ES-I3 (cell line): ENCODE measurements around the gene OMP.

ENCODE experiments used
- H3K36me3 ChIP-seq: 2 replicates; pipeline ENCODE4 v1.6.1; 2013; ENCODE audit warnings: mild to moderate bottlenecking, low read length, control low read depth, moderate library complexity; ENCODE audit not compliant: insufficient read depth
- H3K4me1 ChIP-seq: 2 replicates; pipeline ENCODE4 v1.6.1; 2013; ENCODE audit warnings: mild to moderate bottlenecking, control low read depth, low read length; ENCODE audit not compliant: insufficient read depth
- H3K9ac ChIP-seq: 2 replicates; pipeline ENCODE4 v1.6.1; 2013; ENCODE audit warnings: low read depth, mild to moderate bottlenecking, low read length, moderate library complexity
- H3K9me3 ChIP-seq: 2 replicates; pipeline ENCODE4 v1.6.1; 2013; ENCODE audit warnings: mild to moderate bottlenecking, low read length, moderate library complexity; ENCODE audit not compliant: control insufficient read depth, insufficient read depth

OMP gene

GRCh38 chr11:77113382-77114088 is 10.9 kb downstream of the OMP start:
- Histone ChIP-seq H3K36me3 (no peaks in the 10 kb centered on the region), H3K4me1 (peaks cover 6% of the 10 kb centered on the region; the same call in 1 of the 2 replicates), H3K9me3 (no peaks in the 10 kb centered on the region), H3K9ac (no peak overlapping the region)

DNA sequence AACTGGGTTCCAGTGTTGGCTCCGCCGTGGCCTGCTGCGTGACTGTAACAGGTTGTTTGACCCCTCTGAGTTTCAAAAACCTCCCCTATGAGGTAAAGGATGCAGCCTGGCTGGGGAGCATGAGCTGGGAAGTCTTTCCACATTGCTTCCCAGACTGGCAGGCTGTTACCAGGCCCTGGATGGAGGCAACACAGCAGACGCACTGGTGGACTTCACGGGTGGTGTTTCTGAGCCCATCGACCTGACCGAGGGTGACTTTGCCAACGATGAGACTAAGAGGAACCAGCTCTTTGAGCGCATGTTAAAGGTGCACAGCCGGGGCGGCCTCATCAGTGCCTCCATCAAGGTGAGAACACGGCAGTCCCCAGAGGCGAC is 11.4 kb downstream of the OMP start:
- no peak overlapping the region for H3K9ac ChIP-seq

DNA sequence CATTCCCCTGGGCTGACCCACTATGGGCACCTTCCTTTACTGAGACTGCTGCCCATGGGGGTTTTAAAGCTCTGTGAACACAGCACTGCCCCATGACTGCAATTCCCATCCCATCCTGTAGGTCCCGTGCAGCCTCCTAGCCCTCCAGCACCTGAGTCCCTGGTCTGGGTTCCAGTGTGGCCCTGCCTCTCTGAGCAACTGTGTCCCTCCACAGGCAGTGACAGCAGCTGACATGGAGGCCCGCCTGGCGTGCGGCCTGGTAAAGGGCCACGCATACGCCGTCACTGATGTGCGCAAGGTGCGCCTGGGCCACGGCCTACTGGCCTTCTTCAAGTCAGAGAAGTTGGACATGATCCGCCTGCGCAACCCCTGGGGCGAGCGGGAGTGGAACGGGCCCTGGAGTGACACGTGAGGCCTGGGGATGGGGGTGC is 12.6 kb downstream of the OMP start:
- H3K36me3 ChIP-seq, result no peaks in the 10 kb centered on the region
- no peak overlapping the region for H3K9ac ChIP-seq
- H3K4me1 ChIP-seq, result peaks cover 6% of the 10 kb centered on the region; the same call in 1 of the 2 replicates
- H3K9me3 ChIP-seq, result no peaks in the 10 kb centered on the region

More for the DNA sequence above, 11.4 kb downstream of the OMP start:
- H3K4me1 ChIP-seq, result peaks cover 6% of the 10 kb centered on the region; the same call in 1 of the 2 replicates
- H3K9me3 ChIP-seq, result no peaks in the 10 kb centered on the region
- no peaks in the 10 kb centered on the region for H3K36me3 ChIP-seq

DNA sequence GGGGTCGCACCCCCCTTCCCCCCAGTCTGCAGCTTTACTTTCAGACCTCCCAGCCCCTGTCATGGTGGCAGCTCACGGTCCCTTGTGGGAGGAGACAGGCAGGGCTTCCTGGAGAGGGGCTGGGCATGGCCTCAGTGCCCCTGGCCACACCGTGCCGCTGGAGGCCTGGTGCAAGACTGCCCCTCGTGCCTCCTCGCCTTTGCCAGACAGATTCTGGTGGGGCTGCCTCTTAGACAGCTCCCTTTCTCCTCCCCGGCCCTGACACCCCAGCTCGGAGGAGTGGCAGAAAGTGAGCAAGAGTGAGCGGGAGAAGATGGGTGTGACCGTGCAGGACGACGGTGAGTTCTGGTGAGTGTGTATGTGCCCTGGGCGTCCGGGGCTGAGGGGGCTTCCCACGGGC is 13.3 kb downstream of the OMP start:
- Histone ChIP-seq H3K4me1 (peaks cover 6% of the 10 kb centered on the region; the same call in 1 of the 2 replicates), H3K9ac (no peak overlapping the region), H3K36me3 (no peaks in the 10 kb centered on the region), H3K9me3 (no peaks in the 10 kb centered on the region)

- H3K4me1 ChIP-seq, result peaks cover 6% of the 10 kb centered on the region; the same call in 1 of the 2 replicates
- no peaks in the 10 kb centered on the region for H3K36me3 ChIP-seq
- no peak overlapping the region for H3K9ac ChIP-seq
- H3K9me3 ChIP-seq, result no peaks in the 10 kb centered on the region
These were observed 14.9 kb downstream of the OMP start for GRCh38 chr11:77117492-77117891.

GRCh38 chr11:77118086-77118485 is 15.4 kb downstream of the OMP start:
- Histone ChIP-seq H3K36me3 (no peaks in the 10 kb centered on the region; the same call in 1 of the 2 replicates), H3K9ac (no peak overlapping the region), H3K9me3 (no peaks in the 10 kb centered on the region), H3K4me1 (peaks cover 5% of the 10 kb centered on the region; the same call in 1 of the 2 replicates)

DNA sequence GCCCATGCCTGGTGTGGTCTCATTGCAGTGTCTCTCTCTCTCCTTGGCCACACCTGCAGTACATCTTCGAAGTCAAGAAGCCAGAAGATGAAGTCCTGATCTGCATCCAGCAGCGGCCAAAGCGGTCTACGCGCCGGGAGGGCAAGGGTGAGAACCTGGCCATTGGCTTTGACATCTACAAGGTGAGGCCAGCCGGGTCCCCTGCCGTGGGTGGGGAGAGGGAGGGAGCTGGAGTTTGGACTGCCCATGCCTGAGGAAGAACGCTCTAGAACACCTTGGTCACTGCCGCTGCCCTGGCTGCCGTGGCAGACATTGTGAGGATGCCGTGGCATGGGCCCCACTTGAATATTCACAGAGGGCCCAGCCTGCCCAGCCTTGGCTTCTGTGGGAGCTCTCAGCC is 16.3 kb downstream of the OMP start:
- no peak overlapping the region for H3K9ac ChIP-seq

DNA sequence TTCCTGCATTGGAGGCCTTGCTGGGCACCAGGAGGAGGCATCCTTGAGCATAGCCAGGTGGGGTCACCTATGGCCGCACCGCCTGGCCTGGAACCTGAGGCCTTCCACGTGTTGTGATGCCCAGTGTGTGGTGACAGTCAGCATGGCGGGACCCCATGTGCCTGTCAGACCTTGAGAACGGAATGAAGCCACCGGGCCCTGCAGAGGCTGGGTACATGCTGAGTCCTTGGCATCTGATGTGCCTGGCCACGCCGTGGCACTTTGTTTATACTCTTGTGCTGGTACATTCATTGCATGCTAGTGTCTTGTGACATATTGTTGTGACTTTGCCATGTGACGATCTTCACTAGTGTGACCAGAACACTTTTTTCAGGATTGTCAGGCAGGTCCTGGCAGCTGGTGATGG is 16.9 kb downstream of the OMP start:
- H3K4me1 ChIP-seq, result no peaks in the 10 kb centered on the region
- H3K36me3 ChIP-seq, result no peaks in the 10 kb centered on the region; the same call in 1 of the 2 replicates
- no peak overlapping the region for H3K9ac ChIP-seq
- H3K9me3 ChIP-seq, result no peaks in the 10 kb centered on the region

More for the DNA sequence above, 16.3 kb downstream of the OMP start:
- no peaks in the 10 kb centered on the region; the same call in 1 of the 2 replicates for H3K36me3 ChIP-seq
- no peaks in the 10 kb centered on the region for H3K9me3 ChIP-seq
- no peaks in the 10 kb centered on the region for H3K4me1 ChIP-seq

DNA sequence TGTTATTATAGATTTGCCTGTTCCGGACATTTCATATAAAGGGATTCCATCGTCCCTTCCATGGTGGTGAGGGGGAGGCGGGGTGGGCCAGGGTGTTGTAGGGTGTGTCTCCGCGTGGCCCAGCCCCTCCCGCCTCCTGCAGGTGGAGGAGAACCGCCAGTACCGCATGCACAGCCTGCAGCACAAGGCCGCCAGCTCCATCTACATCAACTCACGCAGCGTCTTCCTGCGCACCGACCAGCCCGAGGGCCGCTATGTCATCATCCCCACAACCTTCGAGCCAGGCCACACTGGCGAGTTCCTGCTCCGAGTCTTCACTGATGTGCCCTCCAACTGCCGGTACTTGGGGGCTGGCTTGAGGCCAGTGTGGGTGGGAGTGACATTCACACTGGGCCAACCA is 17.9 kb downstream of the OMP start:
- Histone ChIP-seq H3K36me3 (no peaks in the 10 kb centered on the region; the same call in 1 of the 2 replicates), H3K9me3 (no peaks in the 10 kb centered on the region), H3K4me1 (no peaks in the 10 kb centered on the region), H3K9ac (no peak overlapping the region)

- H3K36me3 ChIP-seq, result no peaks in the 10 kb centered on the region; the same call in 1 of the 2 replicates
- no peaks in the 10 kb centered on the region for H3K4me1 ChIP-seq
- no peaks in the 10 kb centered on the region for H3K9me3 ChIP-seq
- no peak overlapping the region for H3K9ac ChIP-seq
These were observed 18.5 kb downstream of the OMP start for GRCh38 chr11:77121096-77121640.

DNA sequence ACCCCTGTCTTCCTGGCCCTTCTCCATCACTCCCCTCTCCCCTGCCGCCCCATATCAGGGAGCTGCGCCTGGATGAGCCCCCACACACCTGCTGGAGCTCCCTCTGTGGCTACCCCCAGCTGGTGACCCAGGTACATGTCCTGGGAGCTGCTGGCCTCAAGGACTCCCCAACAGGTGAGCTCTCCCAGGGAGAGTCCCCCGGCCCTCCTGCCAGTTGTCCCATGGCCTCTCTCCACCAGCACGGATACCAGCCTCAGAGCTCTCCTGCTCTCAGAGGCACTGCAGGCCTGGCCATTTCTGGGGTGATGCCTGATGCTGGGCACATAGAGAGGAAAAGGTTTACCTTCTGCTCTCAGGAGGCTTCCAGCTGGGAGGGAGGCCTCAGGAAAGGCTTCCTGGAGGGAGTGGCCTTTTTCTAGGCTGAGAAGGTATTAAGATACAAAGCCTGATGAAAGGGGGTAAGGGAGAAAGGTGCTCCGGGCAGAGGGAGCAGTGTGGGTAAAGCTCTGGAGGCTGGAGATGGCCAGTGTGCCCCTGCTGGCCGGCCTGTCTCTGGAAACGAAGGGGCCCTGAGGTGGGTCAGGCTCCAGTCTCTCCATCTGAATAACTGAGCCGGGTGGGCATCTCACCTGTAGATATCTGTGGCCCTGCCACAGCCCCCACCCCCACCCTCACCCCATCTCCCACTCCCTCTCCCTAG is 19.4 kb downstream of the OMP start:
- Histone ChIP-seq H3K9me3 (no peaks in the 10 kb centered on the region), H3K9ac (no peak overlapping the region), H3K36me3 (no peaks in the 10 kb centered on the region; the same call in 1 of the 2 replicates), H3K4me1 (no peaks in the 10 kb centered on the region)

DNA sequence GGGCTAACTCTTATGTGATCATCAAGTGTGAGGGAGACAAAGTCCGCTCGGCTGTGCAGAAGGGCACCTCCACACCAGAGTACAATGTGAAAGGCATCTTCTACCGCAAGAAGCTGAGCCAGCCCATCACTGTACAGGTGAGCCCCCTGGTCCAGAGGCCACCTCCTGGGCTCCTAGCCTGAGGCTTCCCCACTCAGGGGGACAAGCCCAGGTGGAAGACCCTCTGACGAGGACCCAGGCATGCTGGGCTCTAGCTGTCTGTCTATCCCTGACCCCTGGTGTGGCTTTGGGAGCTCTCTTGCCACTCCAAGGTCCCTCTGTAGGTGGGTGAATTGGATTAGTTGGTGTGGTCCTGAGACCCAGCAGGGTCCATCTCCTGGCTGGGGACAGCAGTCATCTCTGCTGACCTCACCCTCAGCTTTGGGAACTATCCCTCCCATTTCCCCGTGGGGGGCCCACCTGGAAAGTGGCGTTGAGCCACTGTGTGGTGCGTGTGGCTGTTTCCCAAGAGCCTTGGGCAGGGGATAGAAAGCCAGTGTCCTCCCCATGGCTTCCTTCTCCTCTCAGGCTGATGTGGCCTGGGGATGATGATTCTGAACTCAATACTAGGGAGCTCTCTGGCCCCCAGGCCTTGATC is 20.1 kb downstream of the OMP start:
- H3K4me1 ChIP-seq, result no peaks in the 10 kb centered on the region; the same call in 1 of the 2 replicates
- H3K9ac ChIP-seq, result no peak overlapping the region
- no peaks in the 10 kb centered on the region; the same call in 1 of the 2 replicates for H3K36me3 ChIP-seq
- no peaks in the 10 kb centered on the region for H3K9me3 ChIP-seq

- H3K9me3 ChIP-seq, result no peaks in the 10 kb centered on the region
- H3K4me1 ChIP-seq, result no peaks in the 10 kb centered on the region; the same call in 1 of the 2 replicates
- no peak overlapping the region for H3K9ac ChIP-seq
- no peaks in the 10 kb centered on the region; the same call in 1 of the 2 replicates for H3K36me3 ChIP-seq
These were observed 21.0 kb downstream of the OMP start for GRCh38 chr11:77123591-77123990.

GRCh38 chr11:77124041-77124440 is 21.4 kb downstream of the OMP start:
- H3K4me1 ChIP-seq, result no peaks in the 10 kb centered on the region; the same call in 1 of the 2 replicates

More at GRCh38 chr11:77124041-77124440, 21.4 kb downstream of the OMP start:
- H3K9ac ChIP-seq, result no peak overlapping the region
- H3K36me3 ChIP-seq, result no peaks in the 10 kb centered on the region; the same call in 1 of the 2 replicates
- no peaks in the 10 kb centered on the region for H3K9me3 ChIP-seq
